ENCODE data around the gene TRHDE.

- TF ChIP-seq CTCF (IDR thresholded peaks at IDR 0.05; ENCODE audit: insufficient read depth, low read length, poor library complexity, severe bottlenecking): no peak
- no peak for TF ChIP-seq EZH2phosphoT487 (conservative IDR thresholded peaks at IDR 0.05; ENCODE audit: low read length)
Measured at GRCh38 chr12:72282721-72283120, 10.6 kb downstream of the TRHDE start.

All from SU-DHL-6 (cell line).